Jurkat, Clone E6-1 (cell line): ENCODE measurements around the gene NKAIN4.

ENCODE experiments used
- DNase-seq: peaks from one replicate; pipeline ENCODE4 v3.0.0-alpha.2; 2011; ENCODE audit warnings: low read depth, low spot score
- H3K4me3 ChIP-seq: 2 replicates; pipeline ENCODE4 v1.5.1; 2011; ENCODE audit warnings: mild to moderate bottlenecking, low read length, control low read depth, moderate library complexity

The NKAIN4 gene

DNA sequence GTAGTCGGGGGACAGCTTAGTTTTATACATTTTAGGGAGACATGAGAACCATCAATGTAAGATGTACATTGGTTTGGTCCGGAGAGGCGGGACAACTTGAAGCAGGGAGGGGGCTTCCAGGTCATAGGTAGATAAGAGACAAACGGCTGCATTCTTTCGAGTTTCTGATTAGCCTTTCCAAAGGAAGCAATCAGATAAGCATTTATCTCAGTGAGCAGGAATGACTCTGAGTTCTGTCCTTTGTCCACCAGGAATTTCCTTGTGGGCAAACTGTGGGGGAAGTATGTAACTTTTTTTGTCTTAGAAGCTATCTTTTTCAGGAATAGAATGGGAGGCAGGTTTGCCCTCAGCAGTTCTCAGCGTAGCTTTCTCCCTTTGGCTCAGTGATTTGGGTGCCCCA, 39.7 kb downstream of the NKAIN4 start:
- DNase-seq, result no peak
- peak overlapping the region; percentile 84 for H3K4me3 ChIP-seq

DNA sequence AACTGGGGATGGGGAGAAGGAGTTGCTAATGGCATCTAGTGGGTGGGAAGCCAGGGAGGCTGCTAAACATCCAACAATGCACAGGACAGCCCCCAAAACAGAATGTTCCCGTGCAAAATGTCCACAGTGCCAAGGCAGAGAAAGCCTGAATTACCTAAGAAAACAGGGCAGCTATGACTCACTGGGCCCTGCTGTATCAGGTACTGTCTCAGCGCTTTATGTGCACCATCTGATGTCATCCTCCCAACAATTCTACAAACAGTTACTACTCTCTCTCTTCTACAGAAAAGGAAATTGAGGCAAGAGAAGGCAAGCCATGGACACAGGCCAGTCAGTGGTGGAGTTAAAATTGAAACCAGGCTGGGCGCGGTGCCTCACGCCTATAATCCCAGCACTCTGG, 41.5 kb downstream of the NKAIN4 start:
- no peak for DNase-seq
- H3K4me3 ChIP-seq, result no peak overlapping the region

DNA sequence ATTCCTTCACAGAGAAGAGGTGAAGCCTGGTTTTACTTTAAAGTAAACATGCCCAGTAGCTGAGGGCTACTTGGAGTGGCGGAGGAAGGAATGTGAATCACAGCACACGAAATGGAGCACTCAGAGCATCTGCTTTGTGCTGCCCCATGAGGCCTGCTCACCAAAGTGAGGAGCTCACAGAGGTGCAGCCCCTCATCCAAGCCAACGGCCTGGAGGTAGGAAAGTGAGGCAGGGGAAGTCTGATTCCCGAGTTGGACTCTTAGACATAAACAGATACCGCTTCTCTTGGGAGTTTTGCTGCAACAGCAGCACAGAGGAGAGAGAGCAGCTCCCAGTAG, 41.9 kb downstream of the NKAIN4 start:
- no peak for DNase-seq
- H3K4me3 ChIP-seq, result no peak overlapping the region

DNA sequence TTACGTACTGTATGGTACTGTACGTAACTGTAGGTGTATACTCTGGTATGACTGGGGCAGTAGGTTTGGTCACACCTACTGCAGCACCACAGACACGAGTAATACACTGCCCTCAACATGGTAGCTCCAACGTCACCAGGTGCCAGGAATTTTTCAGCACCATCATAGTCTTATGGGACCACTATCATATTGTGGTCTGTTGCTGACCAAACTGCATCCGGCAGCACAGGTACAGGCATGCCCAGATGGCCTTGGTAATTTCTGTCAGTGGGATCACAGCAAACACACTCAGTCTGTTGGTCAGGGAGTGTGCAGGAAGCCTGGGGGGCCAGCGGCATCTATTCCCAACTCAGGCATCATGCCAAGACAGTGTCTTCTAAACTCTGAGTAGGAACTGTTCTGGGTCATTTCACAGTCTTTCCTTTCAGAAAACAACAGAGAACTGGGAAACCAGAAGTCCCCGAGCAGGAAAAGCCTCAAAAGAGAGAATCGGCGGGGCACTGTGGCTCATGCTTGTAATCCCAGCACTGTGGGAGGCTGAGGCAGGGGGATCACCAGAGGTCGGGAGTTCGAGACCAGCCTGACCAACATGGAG, 44.2 kb downstream of the NKAIN4 start:
- H3K4me3 ChIP-seq, result no peak overlapping the region

DNA sequence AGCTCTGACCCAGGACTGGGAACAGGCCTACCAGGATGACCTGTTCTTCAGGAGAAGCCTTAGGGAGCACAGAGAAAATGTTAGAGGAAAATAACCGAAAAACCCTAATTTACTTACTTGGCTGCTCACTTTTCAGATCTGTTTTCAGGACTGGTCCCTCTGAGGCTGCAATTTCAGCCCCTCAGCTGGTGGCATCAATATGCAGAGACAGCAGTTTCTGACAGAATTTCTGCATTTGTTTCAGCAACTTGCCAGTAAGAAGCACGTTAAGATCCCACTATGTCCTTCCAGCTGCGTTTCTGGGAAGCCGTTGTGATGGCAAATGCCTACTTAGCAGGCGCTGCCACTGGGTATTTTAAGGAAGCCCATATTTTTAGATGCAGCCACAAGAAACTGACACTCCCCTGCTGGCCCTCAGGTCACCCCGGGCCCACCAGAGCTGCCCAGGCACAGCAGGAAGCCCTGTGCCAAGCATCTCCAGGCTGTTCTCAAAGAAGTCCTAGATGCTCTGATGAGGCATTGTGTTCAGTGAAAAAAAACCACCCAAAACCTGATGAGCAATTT, 45.8 kb downstream of the NKAIN4 start:
- DNase-seq, result no peak
- no peak overlapping the region for H3K4me3 ChIP-seq

More for the DNA sequence above, 44.2 kb downstream of the NKAIN4 start:
- no peak for DNase-seq

DNA sequence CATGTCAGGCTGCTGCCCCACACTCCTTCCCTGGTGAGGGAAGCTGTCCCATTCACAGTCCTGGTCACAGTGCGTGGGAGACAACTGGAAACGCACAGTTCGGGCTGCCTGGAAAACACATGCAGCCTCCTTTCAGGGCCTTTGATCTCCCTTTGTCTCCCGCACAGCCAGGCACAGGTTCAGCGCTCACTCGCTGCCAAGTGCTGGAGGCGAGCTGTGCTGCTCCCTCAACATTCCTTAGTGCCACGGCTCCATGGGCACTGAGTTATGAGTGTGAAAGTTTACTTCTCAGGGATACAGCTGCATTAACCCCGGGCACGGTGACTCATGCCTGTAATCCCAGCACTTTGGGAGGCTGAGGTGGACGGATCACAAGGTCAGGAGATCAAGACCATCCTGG, 47.4 kb downstream of the NKAIN4 start:
- no peak overlapping the region for H3K4me3 ChIP-seq
- DNase-seq, result no peak

DNA sequence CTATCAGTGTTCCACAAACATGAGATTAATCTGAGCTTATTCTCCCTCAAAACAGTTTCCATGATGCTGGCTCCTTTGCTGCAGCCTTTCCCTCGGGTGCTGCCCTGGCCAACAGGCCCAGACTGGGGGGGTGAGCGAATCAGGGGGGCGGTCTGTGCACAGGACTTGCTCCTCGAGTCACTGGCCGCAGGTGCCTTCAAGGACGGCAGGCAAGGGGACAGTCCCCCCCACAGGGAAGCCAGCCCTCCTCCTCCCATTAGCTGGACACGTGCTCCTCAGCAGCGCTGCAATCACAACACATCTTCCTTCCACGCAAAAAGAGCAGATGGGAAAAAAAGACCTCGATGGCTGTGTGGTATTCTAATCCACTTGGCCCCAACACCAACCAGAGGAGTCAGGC, 48.4 kb downstream of the NKAIN4 start:
- H3K4me3 ChIP-seq, result no peak overlapping the region
- DNase-seq, result no peak

DNA sequence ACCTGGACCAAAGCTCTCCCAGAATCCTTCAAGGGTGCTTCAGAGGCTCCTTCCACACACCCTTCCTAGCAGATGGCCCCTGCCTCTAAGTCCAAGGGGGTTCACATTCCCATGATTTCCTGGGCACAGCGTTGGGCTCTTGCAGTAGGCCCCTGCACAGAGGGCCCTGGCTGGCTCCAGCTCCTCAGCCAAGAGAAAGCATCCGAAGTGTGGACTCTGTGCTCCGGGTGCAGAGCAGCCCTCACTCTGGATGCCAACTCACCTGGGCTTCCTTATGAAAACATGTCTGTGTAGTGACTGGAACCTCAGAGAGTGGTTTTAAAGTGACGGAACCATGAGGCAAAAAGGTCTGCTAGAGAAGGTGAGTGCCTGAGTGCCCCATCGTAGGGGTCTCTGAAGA, 49.9 kb downstream of the NKAIN4 start:
- no peak for DNase-seq
- no peak overlapping the region for H3K4me3 ChIP-seq

DNA sequence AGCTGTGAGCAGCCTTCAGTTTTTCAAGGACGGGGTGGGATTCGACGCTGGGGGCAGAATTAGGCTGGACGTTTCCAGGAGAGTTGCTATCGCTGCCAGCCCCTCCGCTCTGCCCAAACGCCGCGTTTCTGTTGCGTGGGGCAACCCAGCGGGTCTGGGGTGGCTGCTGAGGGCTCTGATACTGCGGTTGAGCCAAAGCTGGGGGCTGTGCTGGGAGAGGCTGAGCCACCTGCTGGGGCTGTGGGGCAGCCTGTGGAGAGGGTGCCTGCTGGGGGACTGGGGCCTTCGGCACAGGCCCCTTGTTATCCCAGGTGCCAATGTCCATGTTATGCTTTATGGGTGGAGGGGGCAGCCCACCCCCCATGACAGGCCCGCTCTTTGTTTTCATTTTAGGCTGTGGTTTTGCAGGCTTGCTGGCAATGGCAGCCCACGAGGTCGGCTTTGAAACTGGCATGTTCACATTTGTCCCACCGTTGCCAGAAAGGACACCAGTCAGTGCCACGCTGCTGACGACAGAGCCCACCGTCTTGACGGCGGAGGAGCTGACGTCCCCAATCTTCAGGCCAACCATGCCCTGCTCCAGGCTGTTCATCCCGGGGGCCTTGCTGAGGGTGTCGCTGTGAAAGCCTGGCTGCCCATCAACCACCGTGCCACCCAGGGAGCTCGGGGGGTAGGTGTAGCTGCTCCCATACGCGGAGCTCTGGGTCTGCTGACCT, 51.3 kb downstream of the NKAIN4 start:
- H3K4me3 ChIP-seq, result no peak overlapping the region
- DNase-seq, result no peak

DNA sequence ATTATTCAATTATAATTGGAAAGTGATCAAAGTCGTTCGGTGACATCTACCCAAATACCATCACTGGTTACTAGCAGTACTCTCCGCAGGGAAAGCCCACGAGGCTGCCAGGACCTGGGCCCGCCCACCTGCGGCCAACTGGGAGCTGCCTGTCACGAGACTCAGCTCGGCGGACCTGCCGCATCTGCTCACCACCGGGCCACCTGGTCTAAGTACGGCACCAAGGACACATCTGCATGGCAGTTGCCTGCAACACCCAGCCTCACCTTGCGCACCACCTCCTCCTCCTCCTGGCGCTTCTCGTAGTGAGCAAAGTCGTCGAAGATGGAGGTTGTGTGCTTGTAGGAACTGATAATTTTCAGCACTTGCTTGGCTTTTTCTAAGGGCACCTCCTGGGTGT, 52.2 kb downstream of the NKAIN4 start:
- no peak for DNase-seq
- no peak overlapping the region for H3K4me3 ChIP-seq

DNA sequence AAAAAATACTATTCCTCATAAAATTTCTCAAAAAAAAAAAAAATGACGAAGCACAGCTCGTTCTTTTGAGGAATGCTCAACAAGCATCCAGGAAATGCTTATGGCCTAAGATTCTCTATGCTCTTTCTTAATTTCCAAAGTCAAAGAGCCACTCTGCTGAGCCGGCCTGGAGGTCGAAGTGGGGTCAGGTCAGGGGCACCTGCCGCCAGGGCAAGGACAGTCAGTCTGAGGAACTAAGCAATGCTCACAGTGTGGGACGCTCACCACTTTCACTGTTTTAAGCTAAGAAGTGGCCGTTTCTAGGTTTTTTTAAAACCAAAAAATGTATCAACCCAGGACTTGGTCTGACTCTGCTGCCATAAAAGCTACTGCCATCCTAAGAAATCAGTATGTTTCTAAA, 55.7 kb downstream of the NKAIN4 start:
- H3K4me3 ChIP-seq, result no peak overlapping the region
- no peak for DNase-seq

DNA sequence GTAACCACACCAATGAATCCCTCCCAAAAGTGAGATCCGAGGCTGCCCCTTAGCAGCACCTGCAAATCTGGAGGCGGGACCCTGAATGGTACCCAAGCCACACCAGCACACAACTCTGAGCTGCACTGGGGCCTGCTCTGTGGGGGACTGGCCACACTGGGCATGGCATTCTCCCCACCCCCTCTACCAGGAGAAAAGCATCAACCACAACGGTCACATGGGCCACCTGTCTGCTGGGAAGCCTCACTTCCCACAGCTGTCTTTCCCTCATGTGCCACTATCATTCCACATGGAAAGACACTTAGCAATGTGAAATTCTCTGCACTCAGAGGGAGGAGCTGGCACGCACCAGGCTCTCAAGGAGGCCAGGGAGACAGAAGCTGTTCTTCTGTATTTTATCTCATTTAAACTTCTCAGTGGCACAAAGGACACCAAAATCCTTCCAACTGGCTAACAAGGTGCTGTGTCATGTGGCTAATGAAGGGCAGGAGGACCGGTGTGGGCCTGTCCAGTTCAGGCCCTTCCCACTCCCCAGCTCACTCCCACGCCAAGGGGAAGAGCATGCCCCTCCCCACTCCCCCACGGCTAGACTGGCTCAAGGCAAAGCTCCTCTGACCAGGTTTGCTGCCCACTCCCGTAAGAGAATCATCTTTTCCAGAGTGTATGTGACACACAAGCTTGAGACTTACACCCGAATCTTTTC, 57.3 kb downstream of the NKAIN4 start:
- no peak overlapping the region for H3K4me3 ChIP-seq
- DNase-seq, result no peak

DNA sequence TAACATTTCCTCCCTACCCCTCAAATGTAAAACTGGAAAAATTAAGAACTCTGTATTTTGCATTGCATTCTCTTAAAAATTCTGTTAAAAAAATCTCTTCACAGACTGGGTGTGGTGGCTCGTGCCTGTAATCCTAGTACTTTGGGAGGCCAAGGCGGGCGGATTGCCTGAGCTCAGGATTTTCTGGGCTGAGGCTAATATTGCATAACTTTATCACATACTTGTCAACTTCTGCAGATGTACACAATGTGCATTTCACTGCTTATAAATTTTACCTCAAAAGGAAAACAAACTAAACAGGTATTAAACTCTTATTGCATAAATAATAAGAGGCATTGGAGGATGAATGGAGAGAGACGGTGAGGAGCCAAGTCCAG, 59.5 kb downstream of the NKAIN4 start:
- no peak overlapping the region for H3K4me3 ChIP-seq
- no peak for DNase-seq

DNA sequence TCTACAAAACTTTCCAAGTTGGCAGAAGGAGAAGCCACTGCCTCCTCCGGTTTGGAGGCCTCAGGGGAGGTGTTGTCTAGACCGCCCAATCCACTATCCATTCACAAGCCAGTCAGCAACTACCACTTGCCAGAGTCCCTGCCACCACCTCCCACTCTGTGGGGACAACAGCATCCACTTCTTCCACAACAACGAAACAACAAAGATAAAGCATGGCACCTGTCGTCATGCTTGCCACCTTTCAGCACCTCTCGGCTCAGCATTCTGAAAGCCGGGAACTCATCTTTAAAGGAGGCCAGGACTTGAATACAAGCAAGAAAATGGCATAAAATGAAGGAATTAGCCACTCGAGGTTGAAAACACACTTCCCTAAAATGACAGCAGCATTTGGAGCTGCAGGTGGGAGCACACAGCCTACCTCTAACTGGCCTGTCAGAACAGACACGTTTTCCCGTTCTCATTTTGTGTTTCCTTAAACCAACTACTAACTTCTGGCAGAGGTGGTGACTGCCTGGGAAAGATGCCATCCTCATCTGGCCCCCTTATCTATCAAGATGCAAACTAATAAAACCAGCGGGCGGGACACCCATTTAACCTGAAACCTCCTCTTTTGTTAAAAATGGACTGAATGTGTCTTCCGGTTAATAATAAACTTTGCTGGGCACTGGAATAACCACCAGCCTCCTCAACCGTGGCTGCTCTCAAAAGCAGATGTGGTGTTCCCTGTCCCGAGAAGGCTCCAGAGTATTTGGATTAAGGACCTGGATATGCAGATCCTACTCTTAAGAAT, 60.1 kb downstream of the NKAIN4 start:
- H3K4me3 ChIP-seq, result no peak overlapping the region
- no peak for DNase-seq

DNA sequence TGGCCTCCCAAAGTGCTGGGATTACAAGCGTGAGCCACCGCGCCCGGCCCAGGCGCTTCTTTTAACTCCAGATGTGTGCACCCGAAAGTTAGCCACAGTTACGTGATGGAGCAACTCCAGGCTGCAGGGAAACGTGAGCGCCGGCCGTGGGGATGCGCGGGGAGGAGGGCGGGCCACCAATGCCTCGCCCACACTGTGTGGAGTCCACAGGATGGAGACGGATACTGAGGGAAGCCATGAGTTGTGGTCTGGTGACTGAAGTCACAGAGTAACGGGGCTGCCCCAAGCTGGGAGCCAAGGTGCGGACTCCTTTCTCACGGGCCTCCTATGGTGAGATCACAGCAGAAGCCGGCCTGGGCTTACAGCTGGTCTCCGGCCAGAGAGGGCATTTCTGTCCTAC, 61.5 kb downstream of the NKAIN4 start:
- no peak overlapping the region for H3K4me3 ChIP-seq
- DNase-seq, result no peak

DNA sequence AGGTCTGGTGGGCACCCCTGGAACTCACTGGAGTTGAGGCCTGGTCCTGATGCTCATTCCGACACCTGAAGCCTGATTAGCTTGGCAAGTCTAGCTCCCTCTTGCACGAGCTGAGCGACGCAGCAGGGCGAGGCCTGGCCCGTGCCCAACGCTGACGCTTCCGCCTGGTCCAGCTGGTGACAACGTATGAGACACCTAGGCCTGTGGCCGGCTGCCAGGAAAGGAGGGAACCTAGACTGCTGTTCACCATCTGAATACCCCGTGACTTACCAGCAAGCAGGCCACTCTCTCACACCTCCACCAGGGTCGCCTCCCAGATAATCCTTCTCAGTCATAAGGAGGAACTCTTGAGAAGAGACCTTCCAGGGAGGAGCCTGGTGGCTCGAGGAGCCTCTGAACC, 62.9 kb downstream of the NKAIN4 start:
- H3K4me3 ChIP-seq, result no peak overlapping the region
- DNase-seq, result no peak

DNA sequence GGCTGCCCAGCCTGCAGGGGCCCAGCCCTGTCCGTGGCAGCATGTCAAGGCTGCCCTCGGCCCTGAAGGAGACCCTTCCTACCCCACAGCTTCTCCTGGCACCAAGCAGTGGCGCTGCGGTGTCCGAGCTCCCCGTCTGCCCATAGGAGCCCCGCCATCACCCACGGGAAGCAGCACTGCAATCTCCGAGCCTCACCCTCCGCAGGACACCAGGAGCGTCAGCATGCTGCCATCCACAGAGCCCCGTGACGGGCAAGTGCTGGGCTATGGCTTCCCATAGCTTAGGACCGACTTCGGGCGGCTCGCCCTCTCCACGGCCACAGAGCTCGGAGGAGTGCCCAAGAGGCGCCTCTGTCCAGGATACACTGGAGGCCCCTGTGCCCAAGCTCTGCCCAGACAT, 63.4 kb downstream of the NKAIN4 start:
- no peak for DNase-seq
- H3K4me3 ChIP-seq, result no peak overlapping the region
